Omental fat pad (tissue), 4 donors: Measurements from ENCODE around the gene MYOZ2. TPM values are rescaled to one million over a fixed set of nuclear protein-coding genes. Genes with fewer than 3 reads are reported as not detected.
A peak's percentile ranks its signal among the peaks of the same experiment; 100 is the strongest.

Experiments used
- ATAC-seq: fragments of 150-250 bp; one replicate; pipeline ENCODE4 v1.9.1; 2016; ENCODE audit warnings: mild to moderate bottlenecking, moderate library complexity; ENCODE audit not compliant: low FRiP score
- DNase-seq: peaks from one replicate; pipeline ENCODE4 v3.0.0-alpha.2; 2019; ENCODE audit warnings: low spot score
- total RNA-seq, 4 donors: library from RNA; depleted of rRNA; stranded (reverse); fragments of >200 nt; gene quantifications; one replicate each; pipeline ENCODE4 v1.1.0, GENCODE V29; 2016
- TF ChIP-seq, protein P1 (sequence below), 3 donors: fragments of 450-650 bp; IDR thresholded peaks; one replicate each; pipeline ENCODE4 v1.5.1; 2016 to 2017; ENCODE audit warnings: antibody characterized with exemption in 3 of 3, mild to moderate bottlenecking in 3 of 3, moderate library complexity in 2 of 3

The MYOZ2 gene
- total RNA-seq, 4 donors from 2014 or later, result 0.37 TPM; not detected in 3

DNA sequence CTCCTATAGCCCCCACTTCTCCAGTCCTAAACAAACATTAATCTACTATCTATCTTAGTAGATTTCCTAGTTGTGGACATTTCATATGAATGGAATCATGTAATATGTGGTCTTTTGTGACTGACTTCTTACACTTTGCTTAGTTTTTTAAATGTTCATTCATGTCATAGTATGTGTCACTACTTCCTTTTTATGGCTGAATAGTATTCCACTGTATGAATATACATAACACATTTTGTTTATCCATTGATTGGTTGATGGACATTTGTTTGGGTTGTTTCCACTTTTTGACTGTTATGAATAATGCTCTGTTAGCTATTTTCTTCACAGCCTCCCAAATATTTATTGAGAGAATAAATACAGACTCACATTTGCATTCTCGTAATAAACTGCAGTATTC is 96.7 kb downstream of the MYOZ2 start:
- DNase-seq (no peak), ATAC-seq (no peak)
- TF ChIP-seq, protein P1, sequence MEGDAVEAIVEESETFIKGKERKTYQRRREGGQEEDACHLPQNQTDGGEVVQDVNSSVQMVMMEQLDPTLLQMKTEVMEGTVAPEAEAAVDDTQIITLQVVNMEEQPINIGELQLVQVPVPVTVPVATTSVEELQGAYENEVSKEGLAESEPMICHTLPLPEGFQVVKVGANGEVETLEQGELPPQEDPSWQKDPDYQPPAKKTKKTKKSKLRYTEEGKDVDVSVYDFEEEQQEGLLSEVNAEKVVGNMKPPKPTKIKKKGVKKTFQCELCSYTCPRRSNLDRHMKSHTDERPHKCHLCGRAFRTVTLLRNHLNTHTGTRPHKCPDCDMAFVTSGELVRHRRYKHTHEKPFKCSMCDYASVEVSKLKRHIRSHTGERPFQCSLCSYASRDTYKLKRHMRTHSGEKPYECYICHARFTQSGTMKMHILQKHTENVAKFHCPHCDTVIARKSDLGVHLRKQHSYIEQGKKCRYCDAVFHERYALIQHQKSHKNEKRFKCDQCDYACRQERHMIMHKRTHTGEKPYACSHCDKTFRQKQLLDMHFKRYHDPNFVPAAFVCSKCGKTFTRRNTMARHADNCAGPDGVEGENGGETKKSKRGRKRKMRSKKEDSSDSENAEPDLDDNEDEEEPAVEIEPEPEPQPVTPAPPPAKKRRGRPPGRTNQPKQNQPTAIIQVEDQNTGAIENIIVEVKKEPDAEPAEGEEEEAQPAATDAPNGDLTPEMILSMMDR (IDR thresholded peaks at IDR 0.05), result no peak

DNA sequence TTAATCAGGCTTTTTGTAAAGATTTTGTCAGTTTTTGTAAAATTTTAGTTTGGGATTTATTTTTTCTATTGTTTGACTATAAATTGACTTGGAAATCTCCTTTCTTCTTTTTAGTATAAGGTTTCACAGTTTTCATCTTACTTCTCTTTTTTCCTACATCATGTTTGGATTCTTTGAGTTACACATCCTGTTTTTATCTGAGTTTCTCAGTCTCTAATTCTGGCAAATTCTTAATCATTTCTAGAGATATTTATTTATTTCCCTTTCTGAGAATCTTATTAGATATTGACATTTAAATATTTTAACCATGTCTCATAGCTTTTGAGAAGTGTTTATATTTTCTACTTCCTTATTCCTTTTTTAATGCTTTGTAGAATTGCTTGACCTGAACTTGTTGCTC is 97.6 kb downstream of the MYOZ2 start:
- TF ChIP-seq, protein P1 (IDR thresholded peaks at IDR 0.05), result no peak
- DNase-seq (no peak), ATAC-seq (no peak)

DNA sequence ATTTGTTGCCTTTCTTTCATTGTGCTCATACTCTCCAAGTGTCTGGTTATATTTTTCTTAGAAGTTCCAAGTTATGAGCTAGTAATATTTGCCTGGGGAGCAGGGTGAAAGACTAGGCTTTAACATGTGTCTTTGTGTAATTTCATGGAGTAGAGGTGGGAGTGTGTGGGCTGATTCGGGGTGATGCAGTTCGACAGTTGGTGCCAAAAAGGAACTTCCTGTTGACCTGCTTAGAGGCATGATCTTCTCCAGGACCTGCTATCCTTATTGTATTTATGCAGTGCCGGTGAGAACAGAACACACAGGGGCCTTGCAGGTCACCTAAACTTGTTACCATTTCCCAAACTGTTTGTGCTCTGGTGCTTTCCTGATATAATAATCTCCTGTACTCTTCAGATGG is 98.1 kb downstream of the MYOZ2 start:
- ATAC-seq (peak; percentile 35), DNase-seq (no peak)
- TF ChIP-seq, protein P1 (IDR thresholded peaks at IDR 0.05), result no peak

DNA sequence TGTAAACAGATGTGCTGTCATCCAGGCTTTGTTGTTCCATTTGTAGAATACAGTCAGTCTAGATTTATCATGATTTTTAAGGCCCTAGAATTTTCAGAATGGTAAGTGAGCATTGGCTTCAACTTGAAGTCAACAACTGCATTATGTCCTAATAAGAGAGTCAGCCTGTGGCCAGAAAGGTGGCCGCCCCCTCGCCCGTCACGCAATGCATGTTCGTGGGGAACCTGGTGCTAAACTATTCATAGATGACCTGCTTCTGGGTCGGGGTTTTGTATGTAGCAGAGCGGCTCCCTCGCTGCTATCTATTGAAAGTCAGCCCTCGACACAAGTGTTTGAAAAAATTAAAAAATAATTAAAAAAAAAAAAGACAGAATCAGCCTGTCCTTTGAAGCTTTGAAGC is 101.6 kb downstream of the MYOZ2 start:
- TF ChIP-seq, protein P1 (IDR thresholded peaks at IDR 0.05), result no peak
- ATAC-seq (no peak), DNase-seq (no peak)

Other genes starting within 250 kb of the MYOZ2 start
- 10 to 100 TPM; 23.3 to 72.0 (median 41.3) TPM for gene SYNPO2, start 247.0 kb upstream of the MYOZ2 start, total RNA-seq
- gene USP53, start 76.9 kb downstream of the MYOZ2 start, total RNA-seq, result 100 to 1,000 TPM in 2 of 4 donors, 10 to 100 TPM in 2; 55.5 to 143 (median 105) TPM
- not detected for gene FABP2, start 186.3 kb downstream of the MYOZ2 start, total RNA-seq